HCT116 (cell line): Measurements from ENCODE around the gene DDR2.

Experiments
- EZH2 ChIP-seq: fragments of 200-600 bp; sonication (generic); IDR thresholded peaks from 2 replicates; pipeline ENCODE4 v1.6.1; 2017; ENCODE audit warnings: antibody characterized with exemption, mixed run types
- EZH2phosphoT487 ChIP-seq: fragments of 200-600 bp; IDR thresholded peaks from 2 replicates; pipeline ENCODE4 v1.6.1; 2018; ENCODE audit warnings: antibody characterized with exemption, borderline replicate concordance
- POLR2A ChIP-seq: IDR thresholded peaks from 2 replicates; pipeline ENCODE4 v1.7.0; 2011; ENCODE audit warnings: borderline replicate concordance; ENCODE audit not compliant: insufficient read depth, insufficient read length; ENCODE audit errors: extremely low read depth
- SIN3A ChIP-seq: IDR thresholded peaks from 2 replicates; pipeline ENCODE4 v1.6.1; 2012; ENCODE audit warnings: low read depth
- SRF ChIP-seq: IDR thresholded peaks from 2 replicates; pipeline ENCODE4 v1.6.1; 2012; ENCODE audit warnings: low read depth
- TCF7L2 ChIP-seq: IDR thresholded peaks from 2 replicates; pipeline ENCODE4 v1.7.0; 2011; ENCODE audit warnings: borderline replicate concordance, inconsistent platforms; ENCODE audit not compliant: insufficient read depth, insufficient read length; ENCODE audit errors: extremely low read depth
- ZFX ChIP-seq: fragments of 450-650 bp; IDR thresholded peaks from 2 replicates; pipeline ENCODE4 v1.6.1; 2017
- TF ChIP-seq, protein P1 (sequence below), 3 experiments: fragments of 200-600 bp in 1 of 3; sonication (generic) in 1 of 3; IDR thresholded peaks in 2 of 3; conservative IDR thresholded peaks in 1 of 3; 2 replicates each; pipeline ENCODE4 v1.5.1; 2012 to 2017; ENCODE audit warnings: low read depth in 2 of 3, low read length in 2 of 3, antibody characterized with exemption in 1 of 3, borderline replicate concordance in 1 of 3, control low read depth in 1 of 3, mild to moderate bottlenecking in 1 of 3, mixed read lengths in 1 of 3, mixed run types in 1 of 3, moderate library complexity in 1 of 3; ENCODE audit not compliant: insufficient read depth in 1 of 3
- TF ChIP-seq, protein P2 (sequence below): IDR thresholded peaks from 2 replicates; pipeline ENCODE4 v1.6.1; 2012
- TF ChIP-seq, protein P3 (sequence below): IDR thresholded peaks from 2 replicates; pipeline ENCODE4 v1.6.1; 2012; ENCODE audit warnings: low read depth

DNA sequence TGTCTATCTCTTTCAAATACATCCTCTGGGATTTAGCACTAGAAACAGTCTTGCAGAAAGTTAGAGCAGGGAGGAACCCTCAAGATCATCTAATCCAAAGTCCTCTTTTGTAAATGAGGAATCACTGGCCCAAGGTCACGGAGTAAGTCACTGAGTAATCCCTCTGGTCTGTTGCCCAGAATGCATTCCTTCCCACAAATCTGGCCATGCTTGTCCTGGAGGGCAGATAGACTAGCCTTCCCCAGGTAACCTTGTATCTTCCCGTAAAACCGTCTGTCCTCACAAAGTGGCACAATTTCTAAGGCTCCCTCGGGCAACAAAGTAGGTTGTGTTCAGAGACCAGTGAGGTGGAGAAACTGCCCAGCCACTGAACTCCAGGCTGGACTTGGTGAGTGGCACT is 46.2 kb downstream of the DDR2 start:
- TF ChIP-seq TCF7L2 (peak; percentile 31), POLR2A (no peak), EZH2 (no peak), EZH2phosphoT487 (no peak), ZFX (no peak), SIN3A (no peak), SRF (no peak)
- TF ChIP-seq, protein P1, sequence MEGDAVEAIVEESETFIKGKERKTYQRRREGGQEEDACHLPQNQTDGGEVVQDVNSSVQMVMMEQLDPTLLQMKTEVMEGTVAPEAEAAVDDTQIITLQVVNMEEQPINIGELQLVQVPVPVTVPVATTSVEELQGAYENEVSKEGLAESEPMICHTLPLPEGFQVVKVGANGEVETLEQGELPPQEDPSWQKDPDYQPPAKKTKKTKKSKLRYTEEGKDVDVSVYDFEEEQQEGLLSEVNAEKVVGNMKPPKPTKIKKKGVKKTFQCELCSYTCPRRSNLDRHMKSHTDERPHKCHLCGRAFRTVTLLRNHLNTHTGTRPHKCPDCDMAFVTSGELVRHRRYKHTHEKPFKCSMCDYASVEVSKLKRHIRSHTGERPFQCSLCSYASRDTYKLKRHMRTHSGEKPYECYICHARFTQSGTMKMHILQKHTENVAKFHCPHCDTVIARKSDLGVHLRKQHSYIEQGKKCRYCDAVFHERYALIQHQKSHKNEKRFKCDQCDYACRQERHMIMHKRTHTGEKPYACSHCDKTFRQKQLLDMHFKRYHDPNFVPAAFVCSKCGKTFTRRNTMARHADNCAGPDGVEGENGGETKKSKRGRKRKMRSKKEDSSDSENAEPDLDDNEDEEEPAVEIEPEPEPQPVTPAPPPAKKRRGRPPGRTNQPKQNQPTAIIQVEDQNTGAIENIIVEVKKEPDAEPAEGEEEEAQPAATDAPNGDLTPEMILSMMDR (IDR thresholded peaks at IDR 0.05 in 2 of 3, conservative IDR thresholded peaks at IDR 0.05 in 1 of 3; ENCODE audit: borderline replicate concordance in 1 of 3, insufficient read depth in 1 of 3, low read depth in 2 of 3, low read length in 2 of 3) = no peak
- TF ChIP-seq, protein P2, sequence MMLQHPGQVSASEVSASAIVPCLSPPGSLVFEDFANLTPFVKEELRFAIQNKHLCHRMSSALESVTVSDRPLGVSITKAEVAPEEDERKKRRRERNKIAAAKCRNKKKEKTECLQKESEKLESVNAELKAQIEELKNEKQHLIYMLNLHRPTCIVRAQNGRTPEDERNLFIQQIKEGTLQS = no peak
- TF ChIP-seq, protein P3, sequence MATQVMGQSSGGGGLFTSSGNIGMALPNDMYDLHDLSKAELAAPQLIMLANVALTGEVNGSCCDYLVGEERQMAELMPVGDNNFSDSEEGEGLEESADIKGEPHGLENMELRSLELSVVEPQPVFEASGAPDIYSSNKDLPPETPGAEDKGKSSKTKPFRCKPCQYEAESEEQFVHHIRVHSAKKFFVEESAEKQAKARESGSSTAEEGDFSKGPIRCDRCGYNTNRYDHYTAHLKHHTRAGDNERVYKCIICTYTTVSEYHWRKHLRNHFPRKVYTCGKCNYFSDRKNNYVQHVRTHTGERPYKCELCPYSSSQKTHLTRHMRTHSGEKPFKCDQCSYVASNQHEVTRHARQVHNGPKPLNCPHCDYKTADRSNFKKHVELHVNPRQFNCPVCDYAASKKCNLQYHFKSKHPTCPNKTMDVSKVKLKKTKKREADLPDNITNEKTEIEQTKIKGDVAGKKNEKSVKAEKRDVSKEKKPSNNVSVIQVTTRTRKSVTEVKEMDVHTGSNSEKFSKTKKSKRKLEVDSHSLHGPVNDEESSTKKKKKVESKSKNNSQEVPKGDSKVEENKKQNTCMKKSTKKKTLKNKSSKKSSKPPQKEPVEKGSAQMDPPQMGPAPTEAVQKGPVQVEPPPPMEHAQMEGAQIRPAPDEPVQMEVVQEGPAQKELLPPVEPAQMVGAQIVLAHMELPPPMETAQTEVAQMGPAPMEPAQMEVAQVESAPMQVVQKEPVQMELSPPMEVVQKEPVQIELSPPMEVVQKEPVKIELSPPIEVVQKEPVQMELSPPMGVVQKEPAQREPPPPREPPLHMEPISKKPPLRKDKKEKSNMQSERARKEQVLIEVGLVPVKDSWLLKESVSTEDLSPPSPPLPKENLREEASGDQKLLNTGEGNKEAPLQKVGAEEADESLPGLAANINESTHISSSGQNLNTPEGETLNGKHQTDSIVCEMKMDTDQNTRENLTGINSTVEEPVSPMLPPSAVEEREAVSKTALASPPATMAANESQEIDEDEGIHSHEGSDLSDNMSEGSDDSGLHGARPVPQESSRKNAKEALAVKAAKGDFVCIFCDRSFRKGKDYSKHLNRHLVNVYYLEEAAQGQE = no peak
